ENCODE data around the gene NDUFV2.
"Not testable (repeated sequence)": the region's sequence is repeated elsewhere in the genome, so short reads cannot be mapped to it uniquely, and the experiment has no call there.

The NDUFV2 gene

DNA sequence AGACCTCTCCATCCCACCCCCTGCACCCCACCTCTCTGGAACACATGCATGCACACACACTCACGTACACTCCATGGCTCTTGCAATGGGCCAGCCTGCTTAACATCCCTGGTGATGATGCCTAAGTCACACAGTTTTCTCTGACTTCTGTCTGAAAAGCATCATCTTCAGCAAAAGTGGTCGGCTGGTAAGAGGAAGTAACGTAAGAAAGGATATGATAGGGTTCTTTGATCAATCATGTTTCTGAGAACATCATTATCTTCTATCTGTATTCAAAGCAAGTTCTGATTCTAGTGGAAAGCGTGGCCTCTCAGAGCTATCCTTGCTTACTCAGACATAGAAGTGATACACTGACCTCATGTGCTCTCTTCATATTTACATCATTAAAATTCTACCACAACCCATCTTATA, 11.4 kb upstream of the NDUFV2 start:
- DNase-seq (ENCODE audit: low spot score), result no peak

DNA sequence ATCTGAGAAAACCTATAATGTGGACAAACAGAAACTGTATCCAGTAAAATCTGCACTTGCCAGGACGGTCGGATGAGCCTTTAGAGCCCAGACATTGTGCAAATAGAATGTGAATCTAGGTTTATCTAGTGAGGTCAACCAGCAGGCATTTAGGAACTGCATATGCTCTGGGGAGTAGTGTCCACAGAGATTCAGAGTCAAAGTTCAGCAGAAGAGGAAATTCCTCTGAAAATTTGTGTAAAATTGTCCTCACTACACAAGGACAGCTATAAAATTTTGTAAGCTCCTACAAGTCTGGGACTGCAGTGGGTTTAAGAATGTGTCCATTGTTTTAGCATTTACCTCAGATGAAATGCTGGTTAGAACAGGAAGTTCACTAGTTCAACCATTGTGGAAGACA, 9.8 kb upstream of the NDUFV2 start:
- no peak for DNase-seq (ENCODE audit: low spot score)

DNA sequence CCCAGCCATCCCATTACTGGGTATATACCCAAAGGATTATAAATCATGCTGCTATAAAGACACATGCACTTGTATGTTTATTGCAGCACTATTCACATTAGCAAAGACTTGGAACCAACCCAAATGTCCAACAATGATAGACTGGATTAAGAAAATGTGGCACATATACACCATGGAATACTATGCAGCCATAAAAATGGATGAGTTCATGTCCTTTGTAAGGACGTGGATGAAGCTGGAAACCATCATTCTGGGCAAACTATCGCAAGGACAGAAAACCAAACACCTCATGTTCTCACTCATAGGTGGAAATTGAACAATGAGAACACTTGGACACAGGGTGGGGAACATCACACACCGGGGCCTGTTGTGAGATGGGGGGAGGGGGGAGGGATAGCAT, 9.4 kb upstream of the NDUFV2 start:
- DNase-seq (ENCODE audit: low spot score), result not testable (repeated sequence)

DNA sequence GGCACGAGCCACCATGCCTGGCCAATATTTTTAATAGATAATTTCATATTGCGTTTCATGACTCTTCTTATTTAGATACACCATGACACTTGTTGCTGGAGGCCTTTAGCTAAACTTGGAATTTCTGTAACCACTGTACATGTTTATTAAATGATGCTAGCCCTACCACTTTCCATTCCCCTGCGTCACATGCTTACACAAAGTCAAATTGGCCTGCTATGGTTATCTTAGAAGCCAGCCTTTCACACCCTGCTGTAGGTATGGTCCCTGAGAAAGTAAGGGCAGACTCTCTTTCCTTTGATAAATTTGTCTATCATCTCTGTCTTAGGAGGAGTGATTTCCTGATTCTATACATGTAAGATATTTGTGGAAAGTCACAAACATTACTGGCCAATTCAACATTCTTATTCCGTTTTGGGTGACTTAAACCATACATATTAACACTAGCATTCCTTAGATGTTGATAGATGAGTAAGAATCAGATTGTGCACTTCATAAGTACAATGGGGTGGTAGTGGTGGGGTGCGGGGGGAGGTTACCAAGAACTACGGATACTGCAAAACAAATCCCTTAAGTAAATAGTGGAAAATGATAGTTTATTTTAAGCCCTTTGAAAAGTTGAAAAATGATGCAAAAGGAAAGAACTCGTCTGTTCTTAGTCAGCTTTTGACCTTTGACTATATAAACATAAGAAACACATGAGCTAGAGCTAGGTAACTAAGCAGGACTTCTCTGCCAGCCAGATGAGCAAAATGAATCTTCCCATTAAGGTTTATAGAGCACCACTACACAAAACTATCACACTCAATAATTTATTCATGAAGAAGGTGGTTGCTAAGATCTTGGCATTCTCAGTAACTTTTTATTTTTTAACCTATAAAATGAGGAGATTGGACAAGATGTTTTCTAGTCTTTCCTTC, 7.9 kb upstream of the NDUFV2 start:
- peak; percentile 70 for DNase-seq (ENCODE audit: low spot score)

DNA sequence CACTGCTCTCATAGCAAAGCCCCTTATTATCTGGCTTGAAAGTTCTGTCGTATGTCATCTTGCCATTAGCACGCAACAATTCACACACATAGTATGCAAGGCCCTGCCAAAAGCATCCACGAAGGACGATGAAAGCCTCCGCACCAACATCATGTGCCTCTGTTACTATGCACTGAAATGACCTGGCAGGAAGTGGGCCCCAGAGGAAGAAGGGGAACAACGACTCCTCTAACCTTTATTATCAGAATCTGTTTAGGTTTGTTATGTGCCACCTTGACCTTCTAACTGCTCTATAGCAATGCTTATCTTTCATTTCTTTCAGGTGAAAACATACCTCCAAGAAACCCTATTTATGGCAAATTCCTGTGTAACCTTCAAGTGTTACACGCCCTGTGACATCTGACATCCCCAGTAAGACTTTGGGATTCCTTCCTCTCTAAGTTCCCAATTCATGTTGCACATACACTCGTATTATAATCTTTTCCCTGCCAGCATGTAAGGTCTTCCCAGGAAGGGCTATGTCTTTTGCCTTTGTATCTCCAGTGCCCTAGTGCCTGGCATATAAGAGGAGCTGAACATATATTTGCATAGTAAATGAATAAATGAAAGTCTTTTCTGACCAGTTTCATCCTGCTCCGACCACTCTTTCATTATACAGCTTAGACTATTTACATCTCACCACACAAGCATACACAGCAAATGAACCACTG, 7.0 kb upstream of the NDUFV2 start:
- peak; percentile 14 for DNase-seq (ENCODE audit: low spot score)

DNA sequence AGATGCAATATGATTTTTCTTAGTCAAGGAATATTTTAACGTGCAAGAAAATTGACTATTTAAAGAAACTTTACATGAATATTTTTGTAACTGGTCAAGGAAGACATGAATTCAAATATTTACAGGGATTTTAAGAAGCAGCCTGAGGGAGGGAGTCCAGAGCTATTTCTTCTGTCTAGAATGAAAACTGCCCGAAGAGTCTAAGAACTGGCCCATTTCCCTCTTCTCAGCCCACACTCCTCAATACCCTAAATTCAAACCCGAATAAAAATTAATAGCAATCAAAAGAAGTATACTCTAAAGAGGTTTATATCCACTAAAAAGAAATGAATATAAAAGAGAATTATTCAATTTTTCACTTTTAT, 6.5 kb upstream of the NDUFV2 start:
- DNase-seq (ENCODE audit: low spot score), result no peak

DNA sequence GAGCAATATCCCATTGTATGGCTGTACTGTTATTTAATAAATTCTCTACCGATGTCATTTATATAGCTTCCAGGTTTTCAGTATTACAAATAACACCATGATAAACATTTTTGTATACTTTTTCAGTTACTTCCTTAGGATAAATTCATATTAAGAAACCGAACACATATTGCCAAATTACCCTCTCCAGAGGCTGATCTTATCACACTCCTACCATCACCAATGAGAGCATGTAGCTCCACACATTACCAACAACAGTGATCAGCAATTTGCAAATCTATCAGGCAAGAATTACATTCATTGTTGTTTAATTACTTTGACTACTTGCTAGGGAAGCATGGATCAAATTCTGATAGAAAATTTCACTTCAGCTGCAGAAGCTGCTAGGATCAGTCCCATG, 5.8 kb upstream of the NDUFV2 start:
- no peak for DNase-seq (ENCODE audit: low spot score)

DNA sequence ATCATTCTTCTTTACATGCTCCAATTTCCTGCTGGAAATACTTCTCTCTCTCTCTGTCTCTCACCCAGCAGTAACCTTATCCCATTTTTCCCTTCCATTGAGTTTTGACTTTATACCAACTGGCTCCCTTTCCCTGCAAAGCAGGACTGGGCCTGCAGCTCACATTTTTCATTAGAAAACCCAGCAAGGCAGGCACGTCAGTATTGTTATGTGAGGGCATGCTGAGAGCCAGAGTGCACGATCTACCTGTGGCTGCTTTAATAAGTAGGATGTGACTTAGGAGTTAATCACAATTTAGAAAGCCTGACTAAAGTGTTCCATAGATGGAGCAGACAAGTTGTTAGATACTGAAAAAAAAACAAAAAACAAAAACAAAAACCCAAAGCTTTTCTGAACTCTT, 5.2 kb upstream of the NDUFV2 start:
- no peak for DNase-seq (ENCODE audit: low spot score)

DNA sequence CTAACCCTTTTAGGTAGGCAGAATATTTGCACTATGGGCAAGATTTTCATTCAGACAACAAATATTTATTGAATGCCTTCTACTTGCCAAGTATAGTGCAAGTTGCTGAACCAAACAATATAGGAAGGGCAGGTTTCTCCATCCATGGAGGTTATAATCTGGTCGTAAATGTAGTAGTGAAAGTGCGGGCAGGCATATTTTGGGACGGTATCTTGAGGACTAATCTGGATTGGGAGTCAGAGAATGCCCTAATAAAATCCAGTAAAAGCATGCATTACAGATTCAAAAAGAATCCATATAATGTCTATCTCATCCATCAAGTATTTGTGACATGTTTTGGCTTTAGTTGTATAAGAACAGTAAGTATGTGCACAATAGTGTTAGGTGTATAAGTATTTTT, 1.7 kb upstream of the NDUFV2 start:
- no peak for DNase-seq (ENCODE audit: low spot score)

DNA sequence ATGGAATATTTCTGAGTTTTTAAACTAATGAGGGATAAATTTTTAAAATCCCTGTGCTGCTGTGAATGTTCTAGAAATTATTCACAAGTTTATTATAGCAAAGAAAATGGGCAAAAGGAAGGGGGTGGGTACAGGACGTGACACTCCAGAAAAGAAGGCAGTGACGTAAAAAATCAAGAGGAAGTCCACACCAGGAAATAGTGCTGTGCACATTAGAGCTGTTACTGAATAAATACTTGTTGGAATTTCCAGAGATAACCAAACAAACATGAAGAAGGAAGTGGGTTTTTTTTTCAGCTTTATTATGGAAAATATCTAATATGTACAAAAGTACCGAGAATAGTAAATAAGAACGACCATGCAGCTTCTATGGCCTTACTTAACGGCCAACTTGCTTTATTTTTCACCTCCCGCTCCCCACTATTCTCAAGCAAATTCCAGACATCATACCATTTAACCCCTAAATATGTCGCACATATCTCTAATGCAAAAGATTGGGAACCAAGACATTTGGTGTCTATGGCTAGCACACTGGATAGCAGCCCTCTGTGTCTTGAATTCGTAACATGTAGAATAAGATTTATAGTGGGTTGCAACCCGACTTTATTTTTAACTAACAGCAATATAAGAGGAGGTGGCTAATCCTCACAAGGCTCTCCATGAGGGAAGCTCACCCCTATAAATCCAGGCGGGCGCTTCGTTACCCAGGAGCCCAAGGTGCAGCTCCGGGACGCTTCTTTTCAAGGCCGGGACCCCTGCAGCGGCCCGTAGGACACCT, 580 bp upstream of the NDUFV2 start:
- DNase-seq (ENCODE audit: low spot score), result peak; percentile 64

DNA sequence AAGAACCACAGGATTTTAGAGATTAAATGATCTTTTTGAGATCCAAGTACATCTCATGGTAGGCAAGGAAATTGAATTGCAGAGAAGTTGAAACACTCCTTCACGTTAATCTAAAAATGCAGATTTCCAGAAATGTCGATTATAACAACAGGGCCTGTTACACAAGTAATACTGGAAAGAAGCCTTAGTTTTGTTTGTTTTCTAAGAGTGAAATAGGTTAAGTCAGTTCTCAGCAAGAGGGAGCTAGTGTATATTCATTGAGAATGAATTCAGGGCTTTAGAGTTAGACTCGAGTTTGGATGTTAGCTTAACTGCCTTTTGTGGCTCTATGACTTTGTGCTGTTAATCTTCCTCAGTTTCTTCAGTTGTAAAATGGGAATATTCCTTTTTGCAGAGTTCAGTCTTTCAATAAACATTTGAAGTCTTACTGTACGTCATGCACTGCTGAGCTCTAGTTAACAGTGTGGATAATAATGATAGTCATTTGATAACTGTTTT, 926 bp downstream of the NDUFV2 start:
- no peak for DNase-seq (ENCODE audit: low spot score)

DNA sequence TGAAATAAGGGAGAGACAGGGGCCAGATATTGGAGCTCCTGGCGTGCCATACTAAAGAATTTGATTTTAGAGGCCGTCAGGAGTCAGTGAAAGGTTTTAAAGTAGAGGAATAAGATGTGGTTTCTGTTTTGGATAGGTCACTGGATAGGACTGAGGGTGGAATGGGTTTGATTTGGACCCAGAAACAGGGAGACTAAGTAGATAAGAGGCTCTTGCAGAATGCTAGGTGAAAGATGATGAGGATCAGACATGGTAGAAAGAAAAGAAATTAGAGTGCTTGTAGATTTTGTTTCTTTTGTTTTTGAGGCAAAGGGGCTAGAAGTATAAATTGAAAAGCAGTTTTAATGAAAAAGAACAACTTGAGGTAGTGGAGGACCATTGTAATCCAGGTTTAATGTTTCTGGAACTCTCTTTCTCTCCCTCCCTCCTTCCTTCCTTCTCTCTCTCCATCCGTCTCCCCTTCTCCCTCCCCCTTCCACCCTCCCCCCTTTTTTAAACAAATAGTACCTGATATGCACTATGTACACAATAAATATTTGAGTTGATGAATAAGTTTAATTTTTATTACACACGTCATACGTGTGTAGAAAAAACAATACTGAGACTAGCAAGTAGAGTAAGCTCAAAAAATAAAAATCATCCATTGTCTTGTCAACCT, 1.9 kb downstream of the NDUFV2 start:
- DNase-seq (ENCODE audit: low spot score), result no peak

DNA sequence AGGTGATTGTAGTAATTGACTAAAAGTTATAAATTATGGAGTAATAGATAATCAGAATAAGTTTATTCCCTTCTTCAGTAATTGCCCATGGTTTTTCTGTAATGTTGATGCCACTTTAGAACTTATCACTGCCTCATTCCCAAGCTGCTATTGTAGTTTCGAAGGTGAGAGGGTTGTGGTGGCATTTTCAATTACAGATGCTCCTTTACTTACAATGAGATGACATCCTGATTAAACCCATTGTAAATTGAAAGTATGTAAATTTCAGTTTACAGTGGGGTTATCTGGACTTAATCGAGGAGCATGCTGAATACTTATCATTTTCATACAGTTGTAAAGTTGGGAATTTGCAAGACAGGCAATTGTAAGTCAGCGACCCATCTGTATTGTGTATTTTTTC, 2.9 kb downstream of the NDUFV2 start:
- DNase-seq (ENCODE audit: low spot score), result no peak

DNA sequence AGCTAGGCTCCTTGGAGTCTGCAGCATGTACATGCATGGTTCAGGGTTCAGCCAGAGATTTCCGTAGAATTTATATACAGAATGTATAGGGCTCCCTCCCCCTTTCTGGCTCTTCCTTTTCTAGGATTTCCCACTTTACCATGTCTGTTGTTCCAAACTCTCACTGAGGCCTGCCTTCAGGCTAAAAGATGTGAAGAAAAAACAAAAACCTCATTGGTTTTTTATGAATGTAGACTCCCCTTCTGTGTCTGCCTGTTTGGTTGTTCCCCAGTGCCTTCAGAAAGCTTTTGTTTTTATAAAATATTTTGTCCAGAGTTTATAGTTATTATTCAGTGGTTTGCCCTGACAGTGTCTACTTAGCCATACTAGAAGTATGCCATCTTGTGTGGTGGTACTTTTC, 3.6 kb downstream of the NDUFV2 start:
- no peak for DNase-seq (ENCODE audit: low spot score)

DNA sequence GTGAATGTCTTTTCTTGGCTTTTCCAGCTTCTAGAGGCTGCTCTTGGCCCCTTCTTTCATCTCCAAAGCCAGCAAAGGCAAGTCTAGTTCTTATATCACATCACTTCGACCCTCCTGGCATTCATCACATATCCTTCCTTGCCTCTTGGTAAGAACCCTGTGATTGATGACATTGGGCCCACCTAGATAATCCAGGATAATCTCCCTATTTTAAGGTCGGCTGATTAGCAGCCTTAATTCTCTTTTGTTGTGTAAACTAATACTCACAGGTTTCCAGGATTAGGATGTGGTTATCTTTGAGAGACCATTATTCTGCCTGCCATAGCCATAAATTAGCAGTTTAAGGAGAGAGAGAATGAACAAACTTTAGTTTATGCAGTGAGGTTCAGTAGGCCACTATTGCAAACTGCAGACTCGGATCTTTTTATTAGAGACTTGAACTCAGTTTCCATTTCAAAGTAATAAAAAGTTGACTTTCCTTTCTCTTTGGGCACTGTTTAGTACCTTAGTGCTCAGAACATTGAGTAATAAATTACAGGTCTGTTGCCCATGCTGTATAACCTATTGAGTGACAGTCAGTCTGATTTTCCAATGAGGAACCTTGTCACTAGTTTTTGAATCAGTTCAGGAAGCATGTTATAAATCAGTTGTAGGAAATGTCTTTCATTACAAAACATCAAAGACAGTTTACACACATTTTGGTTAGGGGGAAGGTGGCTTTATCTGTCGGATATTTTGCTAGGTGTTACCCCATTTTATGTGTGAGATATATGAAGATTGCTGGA, 4.5 kb downstream of the NDUFV2 start:
- DNase-seq (ENCODE audit: low spot score), result no peak

DNA sequence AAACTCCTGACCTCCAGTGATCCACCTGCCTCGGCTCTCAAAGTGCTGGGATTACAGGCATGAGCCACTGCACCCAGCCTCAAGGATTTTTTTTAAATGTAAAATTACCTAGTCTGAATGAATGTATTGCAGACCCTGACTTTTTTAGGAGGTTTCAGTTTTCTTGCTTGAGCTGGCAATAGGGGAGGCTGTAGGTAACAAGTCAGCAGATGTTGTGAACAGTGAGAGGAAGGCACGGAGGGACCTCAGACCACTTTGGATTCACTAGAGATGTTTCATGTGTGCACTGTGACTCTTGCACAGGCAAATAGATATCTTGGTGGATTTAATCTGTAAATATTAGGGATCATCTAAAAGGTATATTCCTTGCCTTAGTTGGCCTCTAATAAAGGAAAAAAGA, 6.4 kb downstream of the NDUFV2 start:
- no peak for DNase-seq (ENCODE audit: low spot score)

DNA sequence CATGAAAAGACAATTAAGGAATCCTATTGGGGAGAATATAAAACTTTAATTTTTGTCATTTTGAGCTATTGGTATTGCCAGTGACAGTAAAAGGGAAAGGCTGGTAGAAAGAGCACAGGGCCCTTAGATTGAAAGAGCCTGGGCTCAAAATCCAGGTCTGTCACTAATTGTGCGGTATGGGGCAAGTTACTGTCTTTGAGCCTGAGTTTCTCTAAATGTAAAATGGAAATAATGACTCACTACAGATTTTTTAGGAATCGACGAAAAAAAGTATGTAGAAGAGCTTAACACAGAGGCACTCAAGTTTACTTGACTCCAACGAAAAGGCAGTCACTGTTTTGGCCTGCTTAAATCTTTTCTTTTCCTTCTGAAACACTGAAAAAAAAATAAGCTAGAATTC, 7.0 kb downstream of the NDUFV2 start:
- peak; percentile 14 for DNase-seq (ENCODE audit: low spot score)

DNA sequence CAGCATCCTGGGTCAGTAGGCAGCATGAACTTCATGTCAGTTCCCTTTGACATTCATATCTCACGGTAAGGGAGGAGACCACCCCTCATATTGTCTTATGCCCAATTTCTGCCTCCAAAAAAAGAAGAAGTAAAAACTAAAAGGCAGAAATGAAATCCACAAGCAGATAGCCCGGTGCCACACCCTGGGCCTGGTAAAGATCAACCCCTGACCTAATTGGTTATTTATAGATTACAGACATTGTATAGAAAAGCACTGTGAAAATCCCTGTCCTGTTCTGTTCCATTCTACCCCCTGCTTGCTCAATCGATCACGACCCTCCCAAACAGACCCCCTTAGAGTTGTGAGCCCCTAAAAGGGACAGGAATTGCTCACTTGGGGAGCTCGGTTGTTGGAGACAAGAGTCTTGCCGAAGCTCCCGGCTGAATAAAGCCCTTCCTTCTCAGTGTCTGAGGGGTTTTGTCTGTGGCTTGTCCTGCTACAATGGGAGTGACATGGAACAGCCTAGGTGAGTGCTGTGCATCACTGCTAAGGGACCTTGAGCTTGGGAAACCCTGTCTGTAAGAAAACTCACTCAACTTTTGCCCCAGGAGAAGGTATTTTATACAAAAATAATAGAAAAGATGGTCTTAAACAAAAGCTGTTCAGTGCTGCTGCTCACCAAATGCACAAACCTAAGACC, 11.1 kb downstream of the NDUFV2 start:
- no peak for DNase-seq (ENCODE audit: low spot score)

DNA sequence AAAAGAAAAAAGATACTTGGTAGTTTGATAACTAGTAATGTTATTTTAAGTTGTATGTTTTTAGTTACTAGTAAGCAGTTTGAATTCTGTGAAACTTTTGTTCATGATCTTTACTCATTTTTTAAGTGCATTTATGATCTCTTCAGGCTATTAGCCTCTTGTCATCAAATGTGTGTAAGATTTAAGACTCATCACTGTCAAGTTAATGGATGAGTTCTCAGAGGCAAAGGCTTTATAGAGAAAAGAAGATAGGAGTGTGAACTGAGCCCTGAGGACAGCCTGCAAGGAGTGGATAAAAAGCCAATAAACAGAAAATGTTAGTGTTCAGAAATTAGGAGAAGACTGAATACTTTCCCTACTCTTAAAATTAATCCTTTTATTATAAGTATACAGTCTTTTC, 13.5 kb downstream of the NDUFV2 start:
- DNase-seq (ENCODE audit: low spot score), result no peak

DNA sequence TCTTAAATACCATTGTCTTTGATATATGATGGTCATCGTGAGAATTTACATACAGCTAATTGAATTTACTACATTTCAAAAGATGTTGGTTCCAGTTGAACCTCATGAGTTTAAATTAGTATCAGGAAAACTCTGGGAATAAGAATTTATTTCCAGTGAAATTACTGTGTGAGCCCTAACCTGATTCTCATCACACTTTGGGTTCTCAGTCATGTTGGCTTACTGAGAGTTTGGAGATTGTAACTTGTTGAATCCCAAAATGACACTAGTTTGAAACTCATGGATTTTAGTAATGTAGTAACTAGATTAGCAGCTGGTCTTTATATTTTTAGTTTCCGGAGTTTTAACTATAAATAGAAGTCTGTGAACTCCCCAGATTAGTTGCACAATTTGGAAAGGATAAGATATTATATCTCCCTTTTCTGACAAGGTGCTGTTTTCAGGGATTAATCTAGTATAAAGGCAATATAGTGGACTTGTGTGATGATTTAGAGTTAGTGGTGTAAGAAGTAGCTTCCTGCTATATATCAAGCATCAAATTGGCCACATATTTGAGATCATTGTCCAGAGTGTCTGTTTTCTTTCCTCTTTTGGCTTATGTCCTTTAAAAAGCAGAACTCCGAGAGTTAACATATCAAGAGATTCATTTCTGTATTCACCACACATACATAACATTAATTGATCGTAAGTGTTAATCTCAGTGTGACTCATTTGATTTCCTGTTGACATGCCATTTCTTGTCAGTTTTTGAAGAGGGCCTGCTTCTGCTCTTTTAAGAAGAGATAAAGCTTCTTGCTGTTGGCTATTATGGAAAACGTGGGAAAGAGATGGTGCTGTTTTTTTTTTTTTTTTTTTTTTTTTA, 15.7 kb downstream of the NDUFV2 start:
- DNase-seq (ENCODE audit: low spot score), result no peak

All from AG08396 (cell line).